ENCODE results near the gene FKBP15. TPM values are rescaled to one million over a fixed set of nuclear protein-coding genes. Genes with fewer than 3 reads are reported as not detected.
A peak's percentile ranks its signal among the peaks of the same experiment; 100 is the strongest.

Gene FKBP15
- total and polyA plus RNA-seq, 2 of the 13 experiments (the other 11 are each of a cell fraction or from before 2014, with no cell fraction given): 12.3 to 18.6 TPM

DNA sequence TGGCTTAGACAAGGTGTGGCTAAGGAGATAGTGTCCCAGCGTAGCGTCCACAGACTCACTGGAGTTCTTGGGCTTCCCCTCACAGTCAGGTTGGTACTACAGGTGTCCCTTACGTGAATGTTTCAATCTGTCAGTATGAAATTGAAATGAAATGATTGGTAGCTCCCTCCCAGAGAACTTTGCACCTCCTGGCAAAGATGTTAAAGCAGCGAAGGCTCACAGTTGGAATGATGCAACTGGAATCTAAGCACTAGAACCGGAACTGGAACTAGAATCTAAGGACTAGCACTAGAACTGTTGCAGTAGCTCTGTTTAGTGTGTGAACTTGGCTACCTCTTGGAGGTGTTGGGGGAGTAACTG is 1.4 kb upstream of the FKBP15 start (continued):
- TF ChIP-seq, protein P1, sequence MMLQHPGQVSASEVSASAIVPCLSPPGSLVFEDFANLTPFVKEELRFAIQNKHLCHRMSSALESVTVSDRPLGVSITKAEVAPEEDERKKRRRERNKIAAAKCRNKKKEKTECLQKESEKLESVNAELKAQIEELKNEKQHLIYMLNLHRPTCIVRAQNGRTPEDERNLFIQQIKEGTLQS (CRISPR knock-in tag; IDR thresholded peaks at IDR 0.05): peak; percentile 79
- TF ChIP-seq NR2C2 (CRISPR knock-in tag; IDR thresholded peaks at IDR 0.05; ENCODE audit: borderline replicate concordance) (peak; percentile 34; the same call in 1 of the 2 replicates), NR2F2 (IDR thresholded peaks at IDR 0.05; ENCODE audit: borderline replicate concordance, low read depth) (no peak), ETV5 (CRISPR knock-in tag; IDR thresholded peaks at IDR 0.05; ENCODE audit: borderline replicate concordance) (peak; percentile 70; the same call in 1 of the 2 replicates), SMAD3 (CRISPR knock-in tag; IDR thresholded peaks at IDR 0.05) (0 out of 2 replicates have a peak, but pooled peaks have one; percentile 42), KDM5A (IDR thresholded peaks at IDR 0.05; ENCODE audit: borderline replicate concordance, low read length) (no peak), ELF3 (CRISPR knock-in tag; IDR thresholded peaks at IDR 0.05) (0 out of 2 replicates have a peak, but pooled peaks have one; percentile 27), GATAD2A (CRISPR knock-in tag; IDR thresholded peaks at IDR 0.05) (peak; percentile 60), ASH2L (IDR thresholded peaks at IDR 0.05; ENCODE audit: insufficient read length, low read depth, low read length) (no peak), ZMYM4 (CRISPR knock-in tag; IDR thresholded peaks at IDR 0.05) (peak; percentile 38; the same call in 1 of the 2 replicates), GATAD1 (CRISPR knock-in tag; IDR thresholded peaks at IDR 0.05) (0 out of 2 replicates have a peak, but pooled peaks have one; percentile 11), KDM6A (CRISPR knock-in tag; IDR thresholded peaks at IDR 0.05; ENCODE audit: low read depth) (0 out of 2 replicates have a peak, but pooled peaks have one; percentile 26), PITX1 (CRISPR knock-in tag; IDR thresholded peaks at IDR 0.05) (peak; percentile 23; the same call in 1 of the 2 replicates), CEBPB (IDR thresholded peaks at IDR 0.05; ENCODE audit: borderline replicate concordance, low read depth, low read length) (peak; percentile 87), SATB2 (CRISPR knock-in tag; IDR thresholded peaks at IDR 0.05) (no peak), ZMAT3 (CRISPR knock-in tag; conservative IDR thresholded peaks at IDR 0.05) (0 out of 2 replicates have a peak, but pooled peaks have one; percentile 48), GABPB1 (CRISPR knock-in tag; IDR thresholded peaks at IDR 0.05) (peak; percentile 26; the same call in 1 of the 2 replicates), POLR2G (IDR thresholded peaks at IDR 0.05; ENCODE audit: low read depth, low read length) (peak; percentile 49; the same call in 1 of the 2 replicates), HOXA3 (CRISPR knock-in tag; IDR thresholded peaks at IDR 0.05) (peak; percentile 48), ZNF354B (CRISPR knock-in tag; IDR thresholded peaks at IDR 0.05) (no peak), TCF7L2 (IDR thresholded peaks at IDR 0.05; ENCODE audit: low read depth, low read length) (no peak)
- TF ChIP-seq, protein P2, sequence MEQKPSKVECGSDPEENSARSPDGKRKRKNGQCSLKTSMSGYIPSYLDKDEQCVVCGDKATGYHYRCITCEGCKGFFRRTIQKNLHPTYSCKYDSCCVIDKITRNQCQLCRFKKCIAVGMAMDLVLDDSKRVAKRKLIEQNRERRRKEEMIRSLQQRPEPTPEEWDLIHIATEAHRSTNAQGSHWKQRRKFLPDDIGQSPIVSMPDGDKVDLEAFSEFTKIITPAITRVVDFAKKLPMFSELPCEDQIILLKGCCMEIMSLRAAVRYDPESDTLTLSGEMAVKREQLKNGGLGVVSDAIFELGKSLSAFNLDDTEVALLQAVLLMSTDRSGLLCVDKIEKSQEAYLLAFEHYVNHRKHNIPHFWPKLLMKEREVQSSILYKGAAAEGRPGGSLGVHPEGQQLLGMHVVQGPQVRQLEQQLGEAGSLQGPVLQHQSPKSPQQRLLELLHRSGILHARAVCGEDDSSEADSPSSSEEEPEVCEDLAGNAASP (CRISPR knock-in tag; IDR thresholded peaks at IDR 0.05; ENCODE audit: borderline replicate concordance): 0 out of 2 replicates have a peak, but pooled peaks have one; percentile 37
- TF ChIP-seq, protein P3, sequence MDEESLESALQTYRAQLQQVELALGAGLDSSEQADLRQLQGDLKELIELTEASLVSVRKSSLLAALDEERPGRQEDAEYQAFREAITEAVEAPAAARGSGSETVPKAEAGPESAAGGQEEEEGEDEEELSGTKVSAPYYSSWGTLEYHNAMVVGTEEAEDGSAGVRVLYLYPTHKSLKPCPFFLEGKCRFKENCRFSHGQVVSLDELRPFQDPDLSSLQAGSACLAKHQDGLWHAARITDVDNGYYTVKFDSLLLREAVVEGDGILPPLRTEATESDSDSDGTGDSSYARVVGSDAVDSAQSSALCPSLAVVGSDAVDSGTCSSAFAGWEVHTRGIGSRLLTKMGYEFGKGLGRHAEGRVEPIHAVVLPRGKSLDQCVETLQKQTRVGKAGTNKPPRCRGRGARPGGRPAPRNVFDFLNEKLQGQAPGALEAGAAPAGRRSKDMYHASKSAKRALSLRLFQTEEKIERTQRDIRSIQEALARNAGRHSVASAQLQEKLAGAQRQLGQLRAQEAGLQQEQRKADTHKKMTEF (CRISPR knock-in tag; IDR thresholded peaks at IDR 0.05): 0 out of 2 replicates have a peak, but pooled peaks have one; percentile 41
- TF ChIP-seq, protein P4, sequence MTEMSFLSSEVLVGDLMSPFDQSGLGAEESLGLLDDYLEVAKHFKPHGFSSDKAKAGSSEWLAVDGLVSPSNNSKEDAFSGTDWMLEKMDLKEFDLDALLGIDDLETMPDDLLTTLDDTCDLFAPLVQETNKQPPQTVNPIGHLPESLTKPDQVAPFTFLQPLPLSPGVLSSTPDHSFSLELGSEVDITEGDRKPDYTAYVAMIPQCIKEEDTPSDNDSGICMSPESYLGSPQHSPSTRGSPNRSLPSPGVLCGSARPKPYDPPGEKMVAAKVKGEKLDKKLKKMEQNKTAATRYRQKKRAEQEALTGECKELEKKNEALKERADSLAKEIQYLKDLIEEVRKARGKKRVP (CRISPR knock-in tag; IDR thresholded peaks at IDR 0.05): peak in 1 of 2 experiments; percentile 97; a peak in 3 of 4 replicates
- TF ChIP-seq, protein P5, sequence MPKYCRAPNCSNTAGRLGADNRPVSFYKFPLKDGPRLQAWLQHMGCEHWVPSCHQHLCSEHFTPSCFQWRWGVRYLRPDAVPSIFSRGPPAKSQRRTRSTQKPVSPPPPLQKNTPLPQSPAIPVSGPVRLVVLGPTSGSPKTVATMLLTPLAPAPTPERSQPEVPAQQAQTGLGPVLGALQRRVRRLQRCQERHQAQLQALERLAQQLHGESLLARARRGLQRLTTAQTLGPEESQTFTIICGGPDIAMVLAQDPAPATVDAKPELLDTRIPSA (CRISPR knock-in tag; IDR thresholded peaks at IDR 0.05; ENCODE audit: borderline replicate concordance): no peak
- TF ChIP-seq, protein P6, sequence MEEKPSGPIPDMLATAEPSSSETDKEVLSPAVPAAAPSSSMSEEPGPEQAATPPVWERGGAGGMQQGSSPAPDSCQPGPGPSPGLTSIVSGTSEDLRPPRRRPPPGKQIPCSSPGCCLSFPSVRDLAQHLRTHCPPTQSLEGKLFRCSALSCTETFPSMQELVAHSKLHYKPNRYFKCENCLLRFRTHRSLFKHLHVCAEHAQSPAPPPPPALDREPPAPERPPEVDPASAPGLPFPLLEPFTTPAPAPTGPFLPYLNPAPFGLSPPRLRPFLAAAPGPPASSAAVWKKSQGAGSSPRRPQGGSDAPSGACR (CRISPR knock-in tag; IDR thresholded peaks at IDR 0.05): 0 out of 2 replicates have a peak, but pooled peaks have one; percentile 29

Measured in HepG2 (cell line).